ENCODE results near the gene DUS2.

GRCh38 chr16:68068926-68069325 lies 45.8 kb downstream of the DUS2 start:
- TF ChIP-seq CTCF (IDR thresholded peaks at IDR 0.05) (no peak), POLR2A (IDR thresholded peaks at IDR 0.05) (no peak), EP300 (IDR thresholded peaks at IDR 0.05) (no peak)

Measured in ovary (tissue), 3 donors.